Right lobe of liver (tissue), 6 donors: ENCODE measurements around the gene PPP6R3. TPM values are rescaled to one million over a fixed set of nuclear protein-coding genes. Genes with fewer than 3 reads are reported as not detected.

ENCODE experiments used
- ATAC-seq, 4 donors: fragments of 200-7000 bp; cut with Tn5 transposase; one replicate each; pipeline ENCODE4 v1.9.1; 2020; ENCODE audit warnings: mild to moderate bottlenecking in 4 of 4, moderate library complexity in 4 of 4
- DNase-seq, 3 donors: peaks; one replicate each; pipeline ENCODE4 v3.0.0-alpha.2; 2020
- H3K27ac ChIP-seq, 3 donors: fragments of 200-600 bp; one replicate each; pipeline ENCODE4 v1.8.0; 2022
- H3K27me3 ChIP-seq, 2 donors: fragments of 200-600 bp; one replicate each; pipeline ENCODE4 v1.8.0; 2022
- H3K36me3 ChIP-seq, 4 donors: fragments of 200-600 bp; sonication (generic) in 1 of 4; one replicate each; pipeline versions ENCODE4 v1.5.1 to v1.8.0; 2017 to 2022; ENCODE audit warnings: control low read depth in 1 of 4
- H3K4me1 ChIP-seq, 4 donors: fragments of 200-600 bp; sonication (generic) in 1 of 4; one replicate each; pipeline versions ENCODE4 v1.5.1 to v1.8.0; 2017 to 2022; ENCODE audit warnings: control low read depth in 1 of 4
- H3K4me3 ChIP-seq, 3 donors: fragments of 200-600 bp; one replicate each; pipeline ENCODE4 v1.8.0; 2022
- H3K9me3 ChIP-seq, 4 donors: fragments of 200-600 bp; sonication (generic) in 1 of 4; one replicate each; pipeline versions ENCODE4 v1.5.1 to v1.8.0; 2017 to 2022; ENCODE audit warnings: control low read depth in 1 of 4
- POLR2A ChIP-seq: fragments of 450-650 bp; IDR thresholded peaks from one replicate; pipeline ENCODE4 v1.6.1; 2017; ENCODE audit warnings: antibody characterized with exemption, mild to moderate bottlenecking
- WGBS: methylation state at CpG from one replicate; pipeline ENCODE4 v1.1.6; 2018; ENCODE audit warnings: low coverage, low lambda C conversion rate; ENCODE audit not compliant: insufficient coverage; ENCODE audit errors: missing lambda C conversion rate; 5-methylcytosine and 5-hydroxymethylcytosine counted together
- intact Hi-C, 2 donors: fragments of 100-400 bp; cut with DNase I; formaldehyde crosslinking; loops; one replicate each; pipeline versions ENCODE4 v1.11.2 to v1.14.1; 2022
- long read RNA-seq: library from polyadenylated mRNA; unstranded; transcript quantifications from one replicate; pipeline ENCODE4 v2.0.0, GENCODE V29; 2019
- total RNA-seq, 6 experiments: library from RNA; depleted of rRNA in 2 of 6; stranded (reverse); fragments of >200 nt in 2 of 6; fragmentation: NEBNext Ultra II Directional in 3 of 6; extraction: Animal tissue kit (Norgen Biotek cat#: 25700) in 3 of 6; gene quantifications; one replicate each; pipeline versions ENCODE4 v1.1.0 to v1.2.4, GENCODE V29; 2016 to 2023
- TF ChIP-seq, protein P1 (sequence below), 4 donors: fragments of 200-600 bp in 3 of 4; fragments of 450-650 bp in 1 of 4; IDR thresholded peaks; one replicate each; pipeline versions ENCODE4 v1.5.1 to v1.8.0; 2016 to 2022; ENCODE audit warnings: antibody characterized with exemption in 4 of 4, mild to moderate bottlenecking in 2 of 4
- donor health status: DM: no; HTN: yes; CAD: no.
- donor health status: DM: no; HTN: no; CAD: no.
- donor health status: DM: no; HTN: no; CAD: no.
- donor health status: DM: no; HTN: yes; CAD: no.
- donor health status: DM: no; HTN: yes; CAD: no.

PPP6R3 gene, protein sequence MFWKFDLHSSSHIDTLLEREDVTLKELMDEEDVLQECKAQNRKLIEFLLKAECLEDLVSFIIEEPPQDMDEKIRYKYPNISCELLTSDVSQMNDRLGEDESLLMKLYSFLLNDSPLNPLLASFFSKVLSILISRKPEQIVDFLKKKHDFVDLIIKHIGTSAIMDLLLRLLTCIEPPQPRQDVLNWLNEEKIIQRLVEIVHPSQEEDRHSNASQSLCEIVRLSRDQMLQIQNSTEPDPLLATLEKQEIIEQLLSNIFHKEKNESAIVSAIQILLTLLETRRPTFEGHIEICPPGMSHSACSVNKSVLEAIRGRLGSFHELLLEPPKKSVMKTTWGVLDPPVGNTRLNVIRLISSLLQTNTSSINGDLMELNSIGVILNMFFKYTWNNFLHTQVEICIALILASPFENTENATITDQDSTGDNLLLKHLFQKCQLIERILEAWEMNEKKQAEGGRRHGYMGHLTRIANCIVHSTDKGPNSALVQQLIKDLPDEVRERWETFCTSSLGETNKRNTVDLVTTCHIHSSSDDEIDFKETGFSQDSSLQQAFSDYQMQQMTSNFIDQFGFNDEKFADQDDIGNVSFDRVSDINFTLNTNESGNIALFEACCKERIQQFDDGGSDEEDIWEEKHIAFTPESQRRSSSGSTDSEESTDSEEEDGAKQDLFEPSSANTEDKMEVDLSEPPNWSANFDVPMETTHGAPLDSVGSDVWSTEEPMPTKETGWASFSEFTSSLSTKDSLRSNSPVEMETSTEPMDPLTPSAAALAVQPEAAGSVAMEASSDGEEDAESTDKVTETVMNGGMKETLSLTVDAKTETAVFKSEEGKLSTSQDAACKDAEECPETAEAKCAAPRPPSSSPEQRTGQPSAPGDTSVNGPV
- total RNA-seq: 10 to 100 TPM; 35.8 to 48.3 (median 39.2) TPM
- long read RNA-seq, partial matches to known transcripts: 0 of 4 reads
- long read RNA-seq, other reads (novel, unspliced or antisense): 4 of 4 reads

DNA sequence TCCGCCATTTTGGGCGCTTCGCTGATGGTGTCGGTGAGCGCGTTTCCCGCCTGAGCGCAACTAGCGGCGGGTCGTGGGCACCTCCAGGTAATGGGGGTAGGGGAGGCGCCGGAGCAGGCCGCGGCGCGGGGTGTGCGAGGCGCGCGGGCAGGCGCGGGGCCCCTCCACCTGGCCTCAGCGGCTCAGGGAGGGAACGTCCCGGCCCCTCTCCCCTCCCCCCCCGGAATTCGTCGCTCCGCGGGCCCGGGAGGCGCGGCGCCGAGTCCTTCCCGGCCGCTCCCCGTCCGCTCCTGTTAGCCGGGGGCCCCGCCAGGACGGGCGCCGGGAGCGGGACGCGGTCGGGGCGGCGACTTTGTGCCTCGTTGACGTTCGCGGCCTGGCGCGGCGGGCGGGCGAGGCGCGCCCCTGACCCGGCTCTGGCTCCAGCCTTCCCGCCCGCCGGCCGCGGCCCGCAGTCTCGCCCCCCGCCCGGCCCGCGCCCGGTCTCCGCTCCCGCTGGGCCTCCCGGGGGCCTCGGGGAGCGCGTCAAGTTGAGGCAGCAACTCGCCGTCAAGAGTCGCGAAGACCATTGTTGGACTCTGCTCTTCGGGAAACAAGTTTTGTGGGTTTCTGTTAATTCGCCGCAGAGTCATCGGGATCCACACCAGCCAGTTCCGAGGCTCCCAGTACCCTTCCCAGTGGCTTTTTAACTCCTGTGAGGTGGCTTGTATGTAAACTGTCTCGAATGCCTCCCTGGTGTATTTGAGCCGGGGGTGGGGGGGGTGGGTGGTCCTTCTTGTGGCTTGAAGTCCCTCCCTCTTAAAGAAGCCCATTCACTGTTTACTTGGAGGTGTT lies at the start of gene PPP6R3:
Gene PPP6R3, plus strand, starts transcription at position 12 of the 834 bp plus-strand sequence. CDS start 76,913 bp downstream, outside the sequence.
- Histone ChIP-seq H3K4me3 (peak within 1 kb of the TSS; percentile 87 to 95 (median 89)), H3K9me3 (no peaks in the 10 kb centered on the region), H3K36me3 (no peaks in the 10 kb centered on the region), H3K27ac (peak within 1 kb of the TSS; percentile 91 to 94 (median 94)), H3K4me1 (peaks cover 0 to 46% (median 12%) of the 10 kb centered on the region in 4 donors), H3K27me3 (no peaks in the 10 kb centered on the region)
- intact Hi-C loops: no loop called here
- TF ChIP-seq, protein P1, sequence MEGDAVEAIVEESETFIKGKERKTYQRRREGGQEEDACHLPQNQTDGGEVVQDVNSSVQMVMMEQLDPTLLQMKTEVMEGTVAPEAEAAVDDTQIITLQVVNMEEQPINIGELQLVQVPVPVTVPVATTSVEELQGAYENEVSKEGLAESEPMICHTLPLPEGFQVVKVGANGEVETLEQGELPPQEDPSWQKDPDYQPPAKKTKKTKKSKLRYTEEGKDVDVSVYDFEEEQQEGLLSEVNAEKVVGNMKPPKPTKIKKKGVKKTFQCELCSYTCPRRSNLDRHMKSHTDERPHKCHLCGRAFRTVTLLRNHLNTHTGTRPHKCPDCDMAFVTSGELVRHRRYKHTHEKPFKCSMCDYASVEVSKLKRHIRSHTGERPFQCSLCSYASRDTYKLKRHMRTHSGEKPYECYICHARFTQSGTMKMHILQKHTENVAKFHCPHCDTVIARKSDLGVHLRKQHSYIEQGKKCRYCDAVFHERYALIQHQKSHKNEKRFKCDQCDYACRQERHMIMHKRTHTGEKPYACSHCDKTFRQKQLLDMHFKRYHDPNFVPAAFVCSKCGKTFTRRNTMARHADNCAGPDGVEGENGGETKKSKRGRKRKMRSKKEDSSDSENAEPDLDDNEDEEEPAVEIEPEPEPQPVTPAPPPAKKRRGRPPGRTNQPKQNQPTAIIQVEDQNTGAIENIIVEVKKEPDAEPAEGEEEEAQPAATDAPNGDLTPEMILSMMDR (IDR thresholded peaks at IDR 0.05): no peak
- peak; percentile 37 for TF ChIP-seq POLR2A
- WGBS: 0% methylated on average over 5 of the region's 92 CpGs
- DNase-seq (peak in 1 of 3 donors; percentile 54), ATAC-seq (peak; percentile 18 to 61 (median 46))

DNA sequence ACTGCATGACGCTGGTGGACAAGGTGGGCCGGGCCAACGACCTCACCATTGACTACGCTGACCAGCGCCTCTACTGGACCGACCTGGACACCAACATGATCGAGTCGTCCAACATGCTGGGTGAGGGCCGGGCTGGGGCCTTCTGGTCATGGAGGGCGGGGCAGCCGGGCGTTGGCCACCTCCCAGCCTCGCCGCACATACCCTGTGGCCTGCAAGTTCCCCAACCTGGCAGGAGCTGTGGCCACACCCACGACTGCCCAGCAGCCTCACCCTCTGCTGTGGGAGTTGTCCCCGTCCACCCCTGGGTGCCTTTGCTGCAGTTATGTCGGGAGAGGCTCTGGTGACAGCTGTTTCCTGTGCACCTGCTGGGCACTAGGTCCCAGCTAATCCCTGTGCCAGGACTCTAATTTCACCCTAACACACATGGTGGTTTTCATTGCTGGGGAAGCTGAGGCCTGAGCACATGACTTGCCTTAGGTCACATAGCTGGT lies 49.0 kb upstream of the PPP6R3 start:
- H3K4me1 ChIP-seq: peaks cover 0 to 27% (median 4%) of the 10 kb centered on the region in 4 donors
- H3K27ac ChIP-seq: peak overlapping the region in 1 of 3 donors; percentile 63
- no peak overlapping the region for H3K4me3 ChIP-seq
- no peak for TF ChIP-seq POLR2A
- TF ChIP-seq, protein P1 (IDR thresholded peaks at IDR 0.05): no peak
- peak in 1 of 3 donors; percentile 63 for DNase-seq
- H3K36me3 ChIP-seq: peaks cover 4 to 77% (median 42%) of the 10 kb centered on the region in 4 donors
- ATAC-seq: peak in 3 of 4 donors; percentile 29 to 61 (median 55)
- H3K9me3 ChIP-seq: no peaks in the 10 kb centered on the region
- WGBS: no CpG with 5 or more reads among the region's 17 CpGs
- intact Hi-C loops: no loop called here
- H3K27me3 ChIP-seq: no peaks in the 10 kb centered on the region

GRCh38 chr11:68412593-68413475 lies 47.7 kb upstream of the PPP6R3 start:
- intact Hi-C loops: no loop called here
- Histone ChIP-seq H3K9me3 (no peaks in the 10 kb centered on the region), H3K27me3 (no peaks in the 10 kb centered on the region), H3K4me1 (peaks cover 0 to 27% (median 4%) of the 10 kb centered on the region in 4 donors), H3K4me3 (no peak overlapping the region), H3K36me3 (peaks cover 4 to 68% (median 39%) of the 10 kb centered on the region in 4 donors), H3K27ac (peak overlapping the region in 1 of 3 donors; percentile 63)
- TF ChIP-seq, protein P1 (IDR thresholded peaks at IDR 0.05): no peak
- 58% methylated on average over 9 of the region's 24 CpGs for WGBS
- DNase-seq (peak in 1 of 3 donors; percentile 63), ATAC-seq (peak; percentile 24 to 54 (median 38))
